HUES64 (cell line): ENCODE data around the gene MTG1.
"Not testable (repeated sequence)": the region's sequence is repeated elsewhere in the genome, so short reads cannot be mapped to it uniquely, and the experiment has no call there.

Source experiments
- H3K27ac ChIP-seq: 2 replicates; pipeline ENCODE4 v1.7.0; 2013; ENCODE audit warnings: low read depth, low read length, inconsistent platforms
- H3K27me3 ChIP-seq: 2 replicates; pipeline ENCODE4 v1.6.1; 2013; ENCODE audit warnings: mild to moderate bottlenecking, low read length; ENCODE audit not compliant: insufficient read depth
- H3K36me3 ChIP-seq: 2 replicates; pipeline ENCODE4 v1.6.1; 2013; ENCODE audit warnings: mild to moderate bottlenecking, low read length; ENCODE audit not compliant: insufficient read depth
- H3K4me1 ChIP-seq: 2 replicates; pipeline ENCODE4 v1.6.1; 2013; ENCODE audit warnings: mild to moderate bottlenecking, low read length, moderate library complexity; ENCODE audit not compliant: insufficient read depth
- H3K4me3 ChIP-seq: 2 replicates; pipeline ENCODE4 v1.5.1; 2013; ENCODE audit warnings: mild to moderate bottlenecking, low read length, moderate library complexity
- H3K9ac ChIP-seq: 2 replicates; pipeline ENCODE4 v1.6.1; 2013; ENCODE audit warnings: mild to moderate bottlenecking, low read depth, low read length
- H3K9me3 ChIP-seq: 2 replicates; pipeline ENCODE4 v1.6.1; 2013; ENCODE audit warnings: low read depth, low read length; ENCODE audit not compliant: insufficient read depth
- WGBS: fragments of 150-250, 120-280 bp; methylation state at CpG from one replicate; pipeline ENCODE4 v1.1.7; 2013; ENCODE audit warnings: missing lambda C conversion rate; 5-methylcytosine and 5-hydroxymethylcytosine counted together

The MTG1 gene

DNA sequence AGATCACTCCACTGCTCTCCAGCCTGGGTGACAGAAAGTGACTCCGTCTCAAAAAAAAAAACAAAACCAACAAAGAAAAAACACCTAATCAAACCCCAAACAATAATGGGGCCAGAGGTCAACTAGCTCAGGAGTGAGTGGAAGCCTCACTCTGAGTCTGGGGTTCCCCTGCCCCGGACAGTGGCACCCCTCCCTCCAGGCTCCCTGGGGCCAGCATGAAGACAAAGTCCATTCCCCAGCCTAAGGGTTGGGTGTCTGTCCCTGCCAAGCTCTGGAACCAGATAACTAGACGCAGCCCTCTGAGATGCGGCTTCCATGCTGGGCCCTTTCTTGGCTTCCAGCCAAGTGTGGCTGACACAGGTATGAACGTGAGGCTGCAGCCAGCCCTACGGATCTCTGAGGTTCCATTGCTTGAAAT, 34.4 kb upstream of the MTG1 start:
- Histone ChIP-seq H3K9me3 (no peaks in the 10 kb centered on the region), H3K9ac (no peak overlapping the region), H3K4me3 (no peak overlapping the region), H3K36me3 (peaks cover 37% of the 10 kb centered on the region), H3K27me3 (no peaks in the 10 kb centered on the region; the same call in 1 of the 2 replicates), H3K4me1 (0 out of 2 replicates have a peak, but pooled peaks cover 3% of the 10 kb centered on the region), H3K27ac (no peak overlapping the region)
- 76% methylated on average over 6 of the region's 6 CpGs for WGBS

DNA sequence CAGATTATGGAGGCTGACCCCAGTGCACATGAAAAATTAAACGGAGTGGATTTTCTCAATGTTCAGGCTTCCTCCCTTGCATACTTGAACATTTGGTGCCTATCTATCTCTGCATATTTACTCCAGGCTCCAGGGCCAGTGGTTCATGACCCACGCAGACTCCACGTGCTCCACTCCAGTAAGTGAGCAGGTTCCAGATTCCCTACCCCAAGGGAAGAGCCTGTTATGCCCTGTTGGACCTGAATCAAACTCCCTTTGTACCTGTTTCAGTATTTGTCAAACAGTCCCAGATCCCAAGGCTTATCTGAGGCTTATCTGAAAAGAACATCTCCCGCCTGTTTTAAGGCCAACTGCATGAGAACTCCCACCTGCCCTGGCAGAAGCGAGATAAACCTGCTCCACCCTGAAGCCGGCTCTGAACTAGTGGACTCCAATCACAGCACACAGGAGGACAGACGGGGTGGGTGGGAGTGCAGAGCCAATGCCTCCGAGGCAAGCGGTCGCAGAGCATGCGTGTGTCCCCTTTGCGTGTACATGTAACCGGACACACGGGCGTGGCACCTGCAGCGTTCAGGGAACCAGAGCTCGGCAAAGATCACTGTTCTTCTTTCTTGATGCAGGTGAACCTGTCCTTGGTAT, 33.9 kb upstream of the MTG1 start:
- Histone ChIP-seq H3K27ac (no peak overlapping the region), H3K27me3 (no peaks in the 10 kb centered on the region; the same call in 1 of the 2 replicates), H3K4me1 (0 out of 2 replicates have a peak, but pooled peaks cover 3% of the 10 kb centered on the region), H3K9me3 (no peaks in the 10 kb centered on the region), H3K9ac (no peak overlapping the region), H3K4me3 (no peak overlapping the region), H3K36me3 (peaks cover 42% of the 10 kb centered on the region)
- 91% methylated on average over 17 of the region's 17 CpGs for WGBS

GRCh38 chr10:133361227-133361626, 32.7 kb upstream of the MTG1 start:
- no peak overlapping the region for H3K9ac ChIP-seq

GRCh38 chr10:133361773-133362441, 32.0 kb upstream of the MTG1 start:
- Histone ChIP-seq H3K9me3 (no peaks in the 10 kb centered on the region), H3K27me3 (no peaks in the 10 kb centered on the region; the same call in 1 of the 2 replicates), H3K9ac (no peak overlapping the region), H3K27ac (no peak overlapping the region), H3K4me1 (no peaks in the 10 kb centered on the region), H3K36me3 (peaks cover 50% of the 10 kb centered on the region), H3K4me3 (no peak overlapping the region)
- WGBS, result 87% methylated on average over 18 of the region's 18 CpGs

More at GRCh38 chr10:133361227-133361626, 32.7 kb upstream of the MTG1 start:
- 91% methylated on average over 5 of the region's 5 CpGs for WGBS
- H3K4me1 ChIP-seq, result 0 out of 2 replicates have a peak, but pooled peaks cover 3% of the 10 kb centered on the region
- H3K36me3 ChIP-seq, result peaks cover 46% of the 10 kb centered on the region
- H3K27me3 ChIP-seq, result no peaks in the 10 kb centered on the region; the same call in 1 of the 2 replicates
- H3K27ac ChIP-seq, result no peak overlapping the region
- no peaks in the 10 kb centered on the region for H3K9me3 ChIP-seq
- H3K4me3 ChIP-seq, result no peak overlapping the region

DNA sequence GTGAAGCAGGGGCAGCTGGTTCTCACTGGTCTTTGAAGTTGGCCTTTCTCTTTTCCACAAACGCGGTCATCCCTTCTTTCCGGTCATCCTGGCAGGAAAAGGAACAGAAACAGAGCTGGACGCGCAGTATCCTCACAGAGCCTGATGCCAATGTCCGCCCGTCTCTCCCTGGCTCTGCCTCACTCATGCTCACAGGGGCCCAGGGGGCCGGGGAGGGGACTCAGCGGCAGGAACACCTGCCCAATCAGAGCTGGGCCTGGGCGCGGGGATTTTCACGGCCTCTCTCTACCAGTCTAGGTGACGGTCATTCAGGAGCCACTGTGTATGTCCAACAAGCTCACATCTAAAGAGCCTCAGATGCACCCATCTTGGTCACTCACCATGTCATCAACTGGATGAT, 31.1 kb upstream of the MTG1 start:
- no peak overlapping the region for H3K4me3 ChIP-seq
- H3K27me3 ChIP-seq, result no peaks in the 10 kb centered on the region
- peaks cover 52% of the 10 kb centered on the region for H3K36me3 ChIP-seq
- WGBS, result 93% methylated on average over 13 of the region's 13 CpGs
- H3K9me3 ChIP-seq, result no peaks in the 10 kb centered on the region
- no peak overlapping the region for H3K9ac ChIP-seq
- no peak overlapping the region for H3K27ac ChIP-seq
- no peaks in the 10 kb centered on the region for H3K4me1 ChIP-seq

GRCh38 chr10:133364645-133365431, 29.1 kb upstream of the MTG1 start:
- Histone ChIP-seq H3K9me3 (no peaks in the 10 kb centered on the region), H3K4me1 (no peaks in the 10 kb centered on the region), H3K4me3 (no peak overlapping the region), H3K27ac (no peak overlapping the region), H3K27me3 (no peaks in the 10 kb centered on the region), H3K36me3 (peaks cover 71% of the 10 kb centered on the region), H3K9ac (no peak overlapping the region)
- WGBS, result 96% methylated on average over 29 of the region's 29 CpGs

DNA sequence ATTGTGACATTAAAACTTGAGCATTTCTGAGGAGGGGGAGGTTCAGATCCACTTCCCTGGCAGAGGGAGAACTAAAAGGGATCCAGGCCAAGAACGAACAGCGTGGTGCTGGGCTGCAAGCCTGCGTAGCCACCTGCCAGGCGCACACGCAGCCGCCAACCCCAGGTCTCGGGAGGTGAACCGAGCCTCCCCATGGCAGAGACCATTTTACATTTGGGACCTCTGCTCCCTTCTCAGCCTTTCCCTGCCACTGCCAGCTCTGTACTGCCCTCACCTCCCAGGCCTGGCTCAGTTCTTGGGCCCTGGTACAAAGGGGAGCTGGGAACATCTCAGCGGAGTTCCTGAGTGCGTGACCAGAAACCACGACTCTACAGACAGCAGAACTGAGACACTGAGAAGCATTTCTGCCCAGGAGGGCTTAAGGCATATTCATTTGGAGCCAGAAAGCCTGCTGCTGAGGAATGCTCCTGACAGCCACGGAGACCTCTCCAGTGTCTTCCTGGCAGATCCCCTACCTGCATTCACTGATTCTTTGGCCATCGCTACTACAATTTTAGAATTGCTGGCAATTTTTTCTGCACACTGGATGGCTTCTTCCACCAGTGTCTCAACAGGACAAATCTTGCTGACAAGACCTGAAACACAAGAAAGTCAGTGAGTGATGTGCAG, 28.4 kb upstream of the MTG1 start:
- Histone ChIP-seq H3K27me3 (no peaks in the 10 kb centered on the region), H3K36me3 (peaks cover 79% of the 10 kb centered on the region), H3K4me1 (no peaks in the 10 kb centered on the region), H3K9ac (no peak overlapping the region), H3K27ac (no peak overlapping the region), H3K9me3 (no peaks in the 10 kb centered on the region), H3K4me3 (no peak overlapping the region)
- WGBS, result 88% methylated on average over 13 of the region's 13 CpGs

- H3K27me3 ChIP-seq, result no peaks in the 10 kb centered on the region
- H3K4me1 ChIP-seq, result no peaks in the 10 kb centered on the region
- no peak overlapping the region for H3K27ac ChIP-seq
- H3K9ac ChIP-seq, result no peak overlapping the region
- no peaks in the 10 kb centered on the region for H3K9me3 ChIP-seq
- H3K4me3 ChIP-seq, result no peak overlapping the region
- H3K36me3 ChIP-seq, result peaks cover 81% of the 10 kb centered on the region
- 88% methylated on average over 17 of the region's 17 CpGs for WGBS
Measured at GRCh38 chr10:133366130-133366478, 27.9 kb upstream of the MTG1 start.

DNA sequence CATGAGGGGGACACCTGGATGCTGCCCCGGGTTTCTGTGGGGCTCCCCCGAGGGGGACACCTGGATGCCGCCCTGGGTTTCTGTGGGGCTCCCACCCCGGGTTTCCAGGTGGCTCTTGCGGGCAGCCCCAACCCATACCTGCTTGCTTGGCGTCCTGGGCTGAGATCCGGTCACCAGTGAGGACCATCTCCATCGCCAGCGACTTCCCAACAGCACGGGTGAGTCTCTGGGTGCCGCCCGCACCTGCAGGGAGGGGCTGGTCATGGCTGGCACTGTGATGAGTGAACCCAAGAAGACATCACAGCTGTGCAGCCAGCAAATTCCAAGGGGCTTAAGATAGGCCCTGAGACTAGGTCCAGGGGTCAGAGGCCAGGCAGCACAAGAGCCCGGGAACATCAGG, 27.2 kb upstream of the MTG1 start:
- H3K4me1 ChIP-seq, result no peaks in the 10 kb centered on the region
- no peak overlapping the region for H3K27ac ChIP-seq
- H3K4me3 ChIP-seq, result no peak overlapping the region
- H3K9me3 ChIP-seq, result no peaks in the 10 kb centered on the region
- 95% methylated on average over 13 of the region's 13 CpGs for WGBS
- no peak overlapping the region for H3K9ac ChIP-seq
- H3K27me3 ChIP-seq, result no peaks in the 10 kb centered on the region
- peaks cover 81% of the 10 kb centered on the region for H3K36me3 ChIP-seq

DNA sequence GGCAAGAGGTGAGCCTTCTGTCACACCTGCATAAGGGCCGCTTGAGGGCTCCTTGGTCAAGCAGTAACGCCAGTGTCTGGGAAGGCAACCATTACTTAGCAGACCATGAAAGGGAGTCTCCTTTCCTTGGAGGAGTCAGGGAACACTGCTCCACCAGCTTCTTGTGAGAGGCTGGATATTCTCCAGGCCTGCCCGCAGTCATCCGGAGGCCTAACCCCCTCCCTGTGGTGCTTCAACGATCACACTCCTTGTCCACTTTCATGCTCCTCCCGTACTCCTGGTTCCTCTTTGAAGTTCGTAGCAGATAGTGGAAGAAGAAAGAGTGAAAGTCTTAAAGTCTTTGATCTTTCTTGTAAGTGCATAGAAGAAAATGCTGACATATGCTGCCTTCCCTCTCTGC, 26.5 kb upstream of the MTG1 start:
- H3K27ac ChIP-seq, H3K9me3 ChIP-seq, H3K4me1 ChIP-seq, H3K4me3 ChIP-seq, H3K9ac ChIP-seq, H3K27me3 ChIP-seq: not testable (repeated sequence)
- no CpG with 5 or more reads among the region's 7 CpGs for whole genome bisulfite sequencing
- H3K36me3 ChIP-seq, result peaks cover 74% of the 10 kb centered on the region

DNA sequence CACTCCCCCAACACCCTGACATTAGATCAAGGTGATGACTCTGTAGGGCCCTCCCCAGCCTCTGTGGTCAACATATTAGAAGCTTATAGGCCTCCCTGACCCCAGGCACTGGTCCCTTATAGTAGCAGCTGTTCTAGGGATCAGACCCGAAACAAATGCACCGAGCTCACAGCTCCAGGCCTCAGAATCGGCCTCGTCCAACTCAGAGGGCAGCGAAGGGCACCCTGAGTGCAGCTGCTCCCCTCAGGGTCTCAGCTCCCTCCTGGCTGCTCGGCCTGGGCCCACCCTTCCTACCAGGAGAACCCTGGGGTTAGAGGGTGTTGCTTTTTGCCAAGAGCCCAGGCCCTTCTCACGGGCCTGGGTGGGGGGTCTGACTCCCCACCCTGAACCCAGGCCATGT, 25.8 kb upstream of the MTG1 start:
- Histone ChIP-seq H3K27ac (no peak overlapping the region), H3K4me1 (no peaks in the 10 kb centered on the region), H3K4me3 (no peak overlapping the region), H3K9me3 (no peaks in the 10 kb centered on the region), H3K36me3 (peaks cover 67% of the 10 kb centered on the region), H3K9ac (no peak overlapping the region), H3K27me3 (no peaks in the 10 kb centered on the region)
- WGBS, result 97% methylated on average over 7 of the region's 7 CpGs
